ENCODE measurements around the gene SERTM2.

Gene SERTM2

DNA sequence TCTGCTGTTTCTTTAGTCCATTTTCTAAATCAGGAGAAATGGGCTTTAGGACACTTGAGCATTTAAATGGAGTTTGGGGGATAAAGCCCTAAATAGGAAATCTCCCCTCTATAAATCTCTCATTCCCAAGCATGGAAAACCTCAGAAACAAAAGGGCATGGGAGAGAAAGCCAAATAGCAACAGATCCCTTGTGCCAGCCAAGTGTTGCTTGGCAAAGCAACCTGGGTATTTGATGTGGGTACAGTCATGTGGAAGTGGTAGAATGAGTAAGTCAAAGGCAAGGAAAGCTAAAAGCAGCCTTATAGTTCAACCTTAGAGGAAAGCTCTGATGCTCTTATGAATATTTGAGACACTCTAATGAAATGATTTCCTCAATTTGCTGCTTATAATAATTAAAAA, 29.5 kb upstream of the SERTM2 start:
- no peaks in the 10 kb centered on the region for H3K36me3 ChIP-seq (replicated peaks; ENCODE audit: low read depth, low read length)
- TF ChIP-seq, protein P1, sequence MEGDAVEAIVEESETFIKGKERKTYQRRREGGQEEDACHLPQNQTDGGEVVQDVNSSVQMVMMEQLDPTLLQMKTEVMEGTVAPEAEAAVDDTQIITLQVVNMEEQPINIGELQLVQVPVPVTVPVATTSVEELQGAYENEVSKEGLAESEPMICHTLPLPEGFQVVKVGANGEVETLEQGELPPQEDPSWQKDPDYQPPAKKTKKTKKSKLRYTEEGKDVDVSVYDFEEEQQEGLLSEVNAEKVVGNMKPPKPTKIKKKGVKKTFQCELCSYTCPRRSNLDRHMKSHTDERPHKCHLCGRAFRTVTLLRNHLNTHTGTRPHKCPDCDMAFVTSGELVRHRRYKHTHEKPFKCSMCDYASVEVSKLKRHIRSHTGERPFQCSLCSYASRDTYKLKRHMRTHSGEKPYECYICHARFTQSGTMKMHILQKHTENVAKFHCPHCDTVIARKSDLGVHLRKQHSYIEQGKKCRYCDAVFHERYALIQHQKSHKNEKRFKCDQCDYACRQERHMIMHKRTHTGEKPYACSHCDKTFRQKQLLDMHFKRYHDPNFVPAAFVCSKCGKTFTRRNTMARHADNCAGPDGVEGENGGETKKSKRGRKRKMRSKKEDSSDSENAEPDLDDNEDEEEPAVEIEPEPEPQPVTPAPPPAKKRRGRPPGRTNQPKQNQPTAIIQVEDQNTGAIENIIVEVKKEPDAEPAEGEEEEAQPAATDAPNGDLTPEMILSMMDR (IDR thresholded peaks at IDR 0.05; ENCODE audit: low read depth, low read length), result no peak
- no peak for TF ChIP-seq EZH2phosphoT487 (IDR thresholded peaks at IDR 0.05; ENCODE audit: low read depth)

DNA sequence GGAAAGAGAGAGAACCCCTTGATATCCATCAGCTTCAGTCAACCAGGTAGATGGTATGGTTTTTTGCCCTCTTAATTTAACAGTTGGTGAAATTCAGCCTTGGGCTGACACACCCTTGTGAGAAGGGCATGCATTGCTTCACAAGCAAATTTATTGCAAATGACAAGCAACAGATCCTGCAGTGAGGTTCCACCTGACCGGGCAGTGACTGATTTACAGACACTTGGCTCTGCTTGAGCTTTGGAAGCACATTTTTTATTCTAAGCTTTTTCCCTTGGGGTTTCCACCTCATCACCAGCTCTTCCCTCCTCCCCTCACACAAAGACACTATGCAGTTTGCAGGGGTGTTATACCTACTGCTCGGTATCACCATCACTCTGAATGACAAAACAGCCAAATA, 28.3 kb upstream of the SERTM2 start:
- peaks cover 24% of the 10 kb centered on the region for H3K4me1 ChIP-seq (ENCODE audit: low read length)
- peak overlapping the region; percentile 14; the same call in 1 of the 2 replicates for H3K4me2 ChIP-seq (ENCODE audit: low read length)
- H4K20me1 ChIP-seq (ENCODE audit: insufficient read depth, low read length), result no peaks in the 10 kb centered on the region
- H3K4me3 ChIP-seq (ENCODE audit: low read length), result no peak overlapping the region
- no peak for TF ChIP-seq EZH2phosphoT487 (IDR thresholded peaks at IDR 0.05; ENCODE audit: low read depth)
- TF ChIP-seq, protein P1 (IDR thresholded peaks at IDR 0.05; ENCODE audit: low read depth, low read length), result no peak
- no peaks in the 10 kb centered on the region for H3K27me3 ChIP-seq (ENCODE audit: low read depth, low read length)
- no peaks in the 10 kb centered on the region for H3K79me2 ChIP-seq (ENCODE audit: low read length)
- H3K9ac ChIP-seq (ENCODE audit: low read length), result no peak overlapping the region
- H2AFZ ChIP-seq (ENCODE audit: low read depth, low read length), result no peak overlapping the region
- no peaks in the 10 kb centered on the region for H3K36me3 ChIP-seq (replicated peaks; ENCODE audit: low read depth, low read length)
- H3K9me3 ChIP-seq (ENCODE audit: insufficient read depth, low read length), result no peaks in the 10 kb centered on the region
- no peak overlapping the region for H3K27ac ChIP-seq (ENCODE audit: low read length)

More for the DNA sequence above, 29.5 kb upstream of the SERTM2 start:
- no peaks in the 10 kb centered on the region for H3K9me3 ChIP-seq (ENCODE audit: insufficient read depth, low read length)
- H3K9ac ChIP-seq (ENCODE audit: low read length), result no peak overlapping the region
- no peaks in the 10 kb centered on the region for H3K79me2 ChIP-seq (ENCODE audit: low read length)
- no peaks in the 10 kb centered on the region for H4K20me1 ChIP-seq (ENCODE audit: insufficient read depth, low read length)
- no peak overlapping the region for H2AFZ ChIP-seq (ENCODE audit: low read depth, low read length)
- no peak overlapping the region for H3K4me2 ChIP-seq (ENCODE audit: low read length)
- H3K27ac ChIP-seq (ENCODE audit: low read length), result no peak overlapping the region
- H3K4me3 ChIP-seq (ENCODE audit: low read length), result no peak overlapping the region
- no peaks in the 10 kb centered on the region for H3K27me3 ChIP-seq (ENCODE audit: low read depth, low read length)
- H3K4me1 ChIP-seq (ENCODE audit: low read length), result peaks cover 24% of the 10 kb centered on the region

- Histone ChIP-seq H2AFZ (ENCODE audit: low read depth, low read length) (no peak overlapping the region), H3K79me2 (ENCODE audit: low read length) (no peaks in the 10 kb centered on the region), H3K36me3 (replicated peaks; ENCODE audit: low read depth, low read length) (no peaks in the 10 kb centered on the region), H3K4me3 (ENCODE audit: low read length) (no peak overlapping the region), H3K4me2 (ENCODE audit: low read length) (no peak overlapping the region), H3K27me3 (ENCODE audit: low read depth, low read length) (no peaks in the 10 kb centered on the region), H3K9me3 (ENCODE audit: insufficient read depth, low read length) (no peaks in the 10 kb centered on the region), H3K9ac (ENCODE audit: low read length) (no peak overlapping the region), H4K20me1 (ENCODE audit: insufficient read depth, low read length) (no peaks in the 10 kb centered on the region), H3K27ac (ENCODE audit: low read length) (no peak overlapping the region), H3K4me1 (ENCODE audit: low read length) (peaks cover 22% of the 10 kb centered on the region)
- TF ChIP-seq, protein P1 (IDR thresholded peaks at IDR 0.05; ENCODE audit: low read depth, low read length), result no peak
- no peak for TF ChIP-seq EZH2phosphoT487 (IDR thresholded peaks at IDR 0.05; ENCODE audit: low read depth)
These were observed 27.6 kb upstream of the SERTM2 start for GRCh38 chrX:111483881-111484280.

DNA sequence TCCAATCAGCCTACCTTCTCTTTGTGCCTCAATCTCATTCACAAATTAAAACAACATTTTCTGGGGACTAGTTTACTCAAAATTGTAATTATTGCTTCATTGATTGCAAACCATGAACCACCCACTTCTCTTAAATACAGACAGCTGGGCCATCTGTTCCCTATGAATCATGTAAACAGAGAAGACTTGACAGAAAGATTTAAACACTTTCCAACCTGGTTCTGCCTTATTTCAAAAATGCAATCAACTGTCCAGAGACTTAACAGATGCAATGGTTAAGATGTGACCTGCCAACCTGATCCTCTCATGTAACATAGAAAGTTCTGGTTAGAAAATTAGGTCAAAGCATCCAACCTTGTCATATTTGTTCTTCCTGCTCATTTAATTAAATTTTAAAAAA, 20.8 kb upstream of the SERTM2 start:
- H3K36me3 ChIP-seq (replicated peaks; ENCODE audit: low read depth, low read length), result no peaks in the 10 kb centered on the region
- H3K9me3 ChIP-seq (ENCODE audit: insufficient read depth, low read length), result no peaks in the 10 kb centered on the region
- no peak overlapping the region for H3K27ac ChIP-seq (ENCODE audit: low read length)
- peaks cover 8% of the 10 kb centered on the region for H3K4me1 ChIP-seq (ENCODE audit: low read length)
- no peak overlapping the region for H2AFZ ChIP-seq (ENCODE audit: low read depth, low read length)
- no peaks in the 10 kb centered on the region for H4K20me1 ChIP-seq (ENCODE audit: insufficient read depth, low read length)
- H3K27me3 ChIP-seq (ENCODE audit: low read depth, low read length), result no peaks in the 10 kb centered on the region
- no peak overlapping the region for H3K9ac ChIP-seq (ENCODE audit: low read length)
- H3K4me2 ChIP-seq (ENCODE audit: low read length), result no peak overlapping the region
- no peaks in the 10 kb centered on the region for H3K79me2 ChIP-seq (ENCODE audit: low read length)
- TF ChIP-seq EZH2phosphoT487 (IDR thresholded peaks at IDR 0.05; ENCODE audit: low read depth), result no peak
- TF ChIP-seq, protein P1 (IDR thresholded peaks at IDR 0.05; ENCODE audit: low read depth, low read length), result no peak
- no peak overlapping the region for H3K4me3 ChIP-seq (ENCODE audit: low read length)

Data from OCI-LY3 (cell line).